ENCODE data around the gene CERS6. TPM values are rescaled to one million over a fixed set of nuclear protein-coding genes. Genes with fewer than 3 reads are reported as not detected.
A peak's percentile ranks its signal among the peaks of the same experiment; 100 is the strongest.

The CERS6 gene
- polyA plus RNA-seq, 3 donors from 2014 or later, result 2.4 to 9.2 (median 5.6) TPM

GRCh38 chr2:168452781-168453180 lies 3.3 kb upstream of the CERS6 start:
- no peak overlapping the region for H3K4me3 Mint-ChIP-seq
- H3K4me1 Mint-ChIP-seq, result peaks cover 8% of the 10 kb centered on the region in 2 donors
- no peaks in the 10 kb centered on the region for H3K9me3 Mint-ChIP-seq
- DNase-seq, result no peak
- peaks cover 0 to 2% (median 0%) of the 10 kb centered on the region in 3 donors for H3K27me3 Mint-ChIP-seq (ENCODE audit: low read depth in 3 of 3)
- H3K27ac Mint-ChIP-seq, result no peak overlapping the region
- peaks cover 0 to 3% (median 0%) of the 10 kb centered on the region in 3 donors for H3K36me3 Mint-ChIP-seq

GRCh38 chr2:168453404-168453803 lies 2.7 kb upstream of the CERS6 start:
- H3K27ac Mint-ChIP-seq, result no peak overlapping the region
- H3K27me3 Mint-ChIP-seq (ENCODE audit: low read depth in 3 of 3), result peaks cover 0 to 2% (median 0%) of the 10 kb centered on the region in 3 donors
- H3K36me3 Mint-ChIP-seq, result no peaks in the 10 kb centered on the region
- no peak overlapping the region for H3K4me3 Mint-ChIP-seq
- no peak for DNase-seq
- peaks cover 14 to 15% of the 10 kb centered on the region in 2 donors for H3K4me1 Mint-ChIP-seq
- H3K9me3 Mint-ChIP-seq, result no peaks in the 10 kb centered on the region

- Mint-ChIP-seq H3K27me3 (ENCODE audit: low read depth in 3 of 3) (peaks cover 0 to 2% (median 1%) of the 10 kb centered on the region in 3 donors), H3K4me3 (no peak overlapping the region), H3K4me1 (peaks cover 21 to 30% of the 10 kb centered on the region in 2 donors), H3K27ac (no peak overlapping the region), H3K9me3 (no peaks in the 10 kb centered on the region), H3K36me3 (no peaks in the 10 kb centered on the region)
- no peak for DNase-seq
Measured at GRCh38 chr2:168454737-168455644, 1.1 kb upstream of the CERS6 start.

- Mint-ChIP-seq H3K4me1 (peaks cover 26 to 43% of the 10 kb centered on the region in 2 donors), H3K4me3 (peak overlapping the region in 2 of 5 donors; percentile 90 to 92), H3K9me3 (no peaks in the 10 kb centered on the region), H3K36me3 (no peaks in the 10 kb centered on the region), H3K27ac (peak overlapping the region in 5 of 6 donors; percentile 12 to 73 (median 61)), H3K27me3 (ENCODE audit: low read depth in 3 of 3) (peaks cover 0 to 3% (median 2%) of the 10 kb centered on the region in 3 donors)
- DNase-seq, result peak in 2 of 3 donors; percentile 28 to 34
Measured at GRCh38 chr2:168456521-168457189, 583 bp downstream of the CERS6 start.

- H3K4me3 Mint-ChIP-seq, result peak overlapping the region in 2 of 5 donors; percentile 90 to 92
- no peak for DNase-seq
- H3K36me3 Mint-ChIP-seq, result no peaks in the 10 kb centered on the region
- peak overlapping the region; percentile 49 to 73 (median 58) for H3K27ac Mint-ChIP-seq
- peaks cover 27 to 49% of the 10 kb centered on the region in 2 donors for H3K4me1 Mint-ChIP-seq
- H3K27me3 Mint-ChIP-seq (ENCODE audit: low read depth in 3 of 3), result peaks cover 0 to 3% (median 2%) of the 10 kb centered on the region in 3 donors
- H3K9me3 Mint-ChIP-seq, result no peaks in the 10 kb centered on the region
Measured at GRCh38 chr2:168457190-168457895, 1.3 kb downstream of the CERS6 start.

- Mint-ChIP-seq H3K9me3 (no peaks in the 10 kb centered on the region), H3K27ac (peak overlapping the region in 4 of 6 donors; percentile 5 to 68 (median 36))
Measured at GRCh38 chr2:168458139-168458538, 2.1 kb downstream of the CERS6 start.

GRCh38 chr2:168459256-168459655 lies 3.2 kb downstream of the CERS6 start:
- Mint-ChIP-seq H3K36me3 (no peaks in the 10 kb centered on the region), H3K27me3 (ENCODE audit: low read depth in 3 of 3) (peaks cover 0 to 3% (median 2%) of the 10 kb centered on the region in 3 donors), H3K27ac (no peak overlapping the region), H3K4me1 (peaks cover 27 to 54% of the 10 kb centered on the region in 2 donors), H3K9me3 (no peaks in the 10 kb centered on the region), H3K4me3 (no peak overlapping the region)
- DNase-seq, result no peak

More at GRCh38 chr2:168458139-168458538, 2.1 kb downstream of the CERS6 start:
- H3K27me3 Mint-ChIP-seq (ENCODE audit: low read depth in 3 of 3), result peaks cover 0 to 3% (median 2%) of the 10 kb centered on the region in 3 donors
- peak overlapping the region in 2 of 5 donors; percentile 90 to 92 for H3K4me3 Mint-ChIP-seq
- peaks cover 27 to 49% of the 10 kb centered on the region in 2 donors for H3K4me1 Mint-ChIP-seq
- no peak for DNase-seq
- H3K36me3 Mint-ChIP-seq, result no peaks in the 10 kb centered on the region

- no peak for DNase-seq
- Mint-ChIP-seq H3K4me3 (no peak overlapping the region), H3K27ac (peak overlapping the region in 1 of 6 donors; percentile 14), H3K36me3 (no peaks in the 10 kb centered on the region), H3K4me1 (peaks cover 38 to 67% of the 10 kb centered on the region in 2 donors), H3K9me3 (no peaks in the 10 kb centered on the region), H3K27me3 (ENCODE audit: low read depth in 3 of 3) (peaks cover 0 to 3% (median 2%) of the 10 kb centered on the region in 3 donors)
Measured at GRCh38 chr2:168460571-168460970, 4.5 kb downstream of the CERS6 start.

- no peak overlapping the region for H3K4me3 Mint-ChIP-seq
- H3K36me3 Mint-ChIP-seq, result no peaks in the 10 kb centered on the region
- H3K4me1 Mint-ChIP-seq, result peaks cover 46 to 75% of the 10 kb centered on the region in 2 donors
- peaks cover 0 to 3% (median 2%) of the 10 kb centered on the region in 3 donors for H3K27me3 Mint-ChIP-seq (ENCODE audit: low read depth in 3 of 3)
- no peaks in the 10 kb centered on the region for H3K9me3 Mint-ChIP-seq
- H3K27ac Mint-ChIP-seq, result no peak overlapping the region
- DNase-seq, result no peak
Measured at GRCh38 chr2:168461178-168461941, 5.3 kb downstream of the CERS6 start.

- Mint-ChIP-seq H3K9me3 (no peaks in the 10 kb centered on the region), H3K27ac (no peak overlapping the region), H3K4me1 (peaks cover 51 to 81% of the 10 kb centered on the region in 2 donors), H3K27me3 (ENCODE audit: low read depth in 3 of 3) (peaks cover 0 to 3% (median under 1%) of the 10 kb centered on the region in 3 donors), H3K4me3 (no peak overlapping the region), H3K36me3 (no peaks in the 10 kb centered on the region)
- no peak for DNase-seq
Measured at GRCh38 chr2:168461942-168462331, 5.9 kb downstream of the CERS6 start.

GRCh38 chr2:168462543-168463045 lies 6.5 kb downstream of the CERS6 start:
- Mint-ChIP-seq H3K36me3 (no peaks in the 10 kb centered on the region), H3K27ac (no peak overlapping the region), H3K27me3 (ENCODE audit: low read depth in 3 of 3) (peaks cover 0 to 3% (median 0%) of the 10 kb centered on the region in 3 donors), H3K4me3 (no peak overlapping the region), H3K4me1 (peaks cover 51 to 81% of the 10 kb centered on the region in 2 donors), H3K9me3 (no peaks in the 10 kb centered on the region)
- DNase-seq, result no peak

- H3K36me3 Mint-ChIP-seq, result no peaks in the 10 kb centered on the region
- DNase-seq, result no peak
- H3K27ac Mint-ChIP-seq, result no peak overlapping the region
- H3K4me1 Mint-ChIP-seq, result peaks cover 63 to 81% of the 10 kb centered on the region in 2 donors
- H3K27me3 Mint-ChIP-seq (ENCODE audit: low read depth in 3 of 3), result no peaks in the 10 kb centered on the region
- no peak overlapping the region for H3K4me3 Mint-ChIP-seq
- no peaks in the 10 kb centered on the region for H3K9me3 Mint-ChIP-seq
Measured at GRCh38 chr2:168465594-168465993, 9.5 kb downstream of the CERS6 start.

All from immature natural killer cell (primary cell).